ENCODE measurements around the gene RYR2.

The RYR2 gene

DNA sequence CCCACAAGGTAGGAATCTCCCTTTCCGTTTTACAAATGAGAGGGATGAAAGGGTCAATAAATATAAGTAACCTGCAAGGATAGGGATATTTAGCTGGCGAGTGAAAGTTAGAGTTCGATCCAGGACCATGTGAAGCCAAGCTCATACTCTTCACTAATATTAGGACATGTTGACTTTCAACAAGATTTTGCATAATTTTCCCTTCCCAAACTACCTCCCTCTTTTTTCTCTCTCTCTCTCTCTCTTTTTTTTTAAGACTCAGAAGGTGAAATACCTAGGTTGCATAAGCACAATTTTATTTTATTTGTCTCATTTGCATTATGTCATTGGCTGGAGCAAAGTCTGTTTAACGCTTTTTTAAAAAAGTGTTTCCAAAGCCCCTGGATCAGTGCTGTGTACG lies 29.6 kb upstream of the RYR2 start:
- H3K36me3 ChIP-seq (ENCODE audit: insufficient read depth, low read length) = no peaks in the 10 kb centered on the region
- no peak for TF ChIP-seq EZH2 (IDR thresholded peaks at IDR 0.05; ENCODE audit: borderline replicate concordance, low read length)
- TF ChIP-seq, protein P1, sequence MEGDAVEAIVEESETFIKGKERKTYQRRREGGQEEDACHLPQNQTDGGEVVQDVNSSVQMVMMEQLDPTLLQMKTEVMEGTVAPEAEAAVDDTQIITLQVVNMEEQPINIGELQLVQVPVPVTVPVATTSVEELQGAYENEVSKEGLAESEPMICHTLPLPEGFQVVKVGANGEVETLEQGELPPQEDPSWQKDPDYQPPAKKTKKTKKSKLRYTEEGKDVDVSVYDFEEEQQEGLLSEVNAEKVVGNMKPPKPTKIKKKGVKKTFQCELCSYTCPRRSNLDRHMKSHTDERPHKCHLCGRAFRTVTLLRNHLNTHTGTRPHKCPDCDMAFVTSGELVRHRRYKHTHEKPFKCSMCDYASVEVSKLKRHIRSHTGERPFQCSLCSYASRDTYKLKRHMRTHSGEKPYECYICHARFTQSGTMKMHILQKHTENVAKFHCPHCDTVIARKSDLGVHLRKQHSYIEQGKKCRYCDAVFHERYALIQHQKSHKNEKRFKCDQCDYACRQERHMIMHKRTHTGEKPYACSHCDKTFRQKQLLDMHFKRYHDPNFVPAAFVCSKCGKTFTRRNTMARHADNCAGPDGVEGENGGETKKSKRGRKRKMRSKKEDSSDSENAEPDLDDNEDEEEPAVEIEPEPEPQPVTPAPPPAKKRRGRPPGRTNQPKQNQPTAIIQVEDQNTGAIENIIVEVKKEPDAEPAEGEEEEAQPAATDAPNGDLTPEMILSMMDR (IDR thresholded peaks at IDR 0.05; ENCODE audit: low read length) = no peak
- no peak overlapping the region for H3K4me2 ChIP-seq (ENCODE audit: low read length)
- H3K27ac ChIP-seq (ENCODE audit: low read depth, low read length, poor library complexity, severe bottlenecking) = no peak overlapping the region
- no peaks in the 10 kb centered on the region for H3F3A ChIP-seq (ENCODE audit: insufficient read depth, low read length)
- no peak overlapping the region for H3K9ac ChIP-seq (ENCODE audit: low read length)
- no peaks in the 10 kb centered on the region for H4K20me1 ChIP-seq (ENCODE audit: insufficient read depth, low read length)
- no peaks in the 10 kb centered on the region for H3K4me1 ChIP-seq (ENCODE audit: insufficient read depth, low read length, severe bottlenecking)
- no peaks in the 10 kb centered on the region for H3K27me3 ChIP-seq (ENCODE audit: insufficient read depth, low read length)
- H3K79me2 ChIP-seq (ENCODE audit: insufficient read depth, low read length) = no peaks in the 10 kb centered on the region
- H3K9me3 ChIP-seq (ENCODE audit: low read length) = no peaks in the 10 kb centered on the region
- H3K4me3 ChIP-seq (ENCODE audit: low read depth, low read length, poor library complexity, severe bottlenecking) = no peak overlapping the region
- H2AFZ ChIP-seq (ENCODE audit: low read length) = no peak overlapping the region
- H3K9me2 ChIP-seq (ENCODE audit: low read depth, low read length) = no peaks in the 10 kb centered on the region

DNA sequence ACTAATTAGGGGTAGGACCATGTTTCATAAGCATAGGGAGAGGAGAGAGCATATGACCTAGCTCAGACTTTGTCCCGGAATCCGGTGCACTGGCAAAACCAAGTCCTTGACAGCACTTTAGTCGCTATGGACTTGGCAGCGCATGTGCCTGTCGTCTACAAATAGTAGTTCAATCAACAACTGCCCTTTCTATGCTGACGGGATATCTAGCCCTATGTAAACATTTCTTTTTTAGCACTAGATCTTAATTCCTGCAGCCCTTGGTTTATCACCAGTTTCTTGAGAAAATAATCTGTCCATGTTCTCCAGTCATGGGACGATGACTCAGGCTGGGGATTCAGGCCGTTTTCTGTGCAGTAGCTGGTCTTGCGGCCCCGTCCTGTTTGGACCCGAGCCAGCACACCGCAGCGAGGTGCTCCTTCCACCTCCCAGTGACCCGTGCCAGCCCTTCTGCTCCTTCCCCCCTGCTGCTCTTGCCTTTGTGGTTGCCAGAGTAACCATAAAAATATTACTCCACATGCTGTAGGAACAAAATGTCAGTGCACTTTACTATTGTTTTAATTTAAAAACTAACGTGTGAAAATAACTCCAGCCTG lies 29.1 kb upstream of the RYR2 start:
- H3K79me2 ChIP-seq (ENCODE audit: insufficient read depth, low read length) = no peaks in the 10 kb centered on the region
- H3K9me2 ChIP-seq (ENCODE audit: low read depth, low read length) = no peaks in the 10 kb centered on the region
- TF ChIP-seq, protein P1 (IDR thresholded peaks at IDR 0.05; ENCODE audit: low read length) = no peak
- no peak for TF ChIP-seq EZH2 (IDR thresholded peaks at IDR 0.05; ENCODE audit: borderline replicate concordance, low read length)
- H2AFZ ChIP-seq (ENCODE audit: low read length) = no peak overlapping the region
- H3K27ac ChIP-seq (ENCODE audit: low read depth, low read length, poor library complexity, severe bottlenecking) = no peak overlapping the region
- no peak overlapping the region for H3K9ac ChIP-seq (ENCODE audit: low read length)
- no peaks in the 10 kb centered on the region for H3K4me1 ChIP-seq (ENCODE audit: insufficient read depth, low read length, severe bottlenecking)
- H4K20me1 ChIP-seq (ENCODE audit: insufficient read depth, low read length) = no peaks in the 10 kb centered on the region
- no peak overlapping the region for H3K4me3 ChIP-seq (ENCODE audit: low read depth, low read length, poor library complexity, severe bottlenecking)
- H3K27me3 ChIP-seq (ENCODE audit: insufficient read depth, low read length) = no peaks in the 10 kb centered on the region
- H3F3A ChIP-seq (ENCODE audit: insufficient read depth, low read length) = no peaks in the 10 kb centered on the region
- H3K9me3 ChIP-seq (ENCODE audit: low read length) = no peaks in the 10 kb centered on the region
- H3K36me3 ChIP-seq (ENCODE audit: insufficient read depth, low read length) = no peaks in the 10 kb centered on the region
- no peak overlapping the region for H3K4me2 ChIP-seq (ENCODE audit: low read length)

DNA sequence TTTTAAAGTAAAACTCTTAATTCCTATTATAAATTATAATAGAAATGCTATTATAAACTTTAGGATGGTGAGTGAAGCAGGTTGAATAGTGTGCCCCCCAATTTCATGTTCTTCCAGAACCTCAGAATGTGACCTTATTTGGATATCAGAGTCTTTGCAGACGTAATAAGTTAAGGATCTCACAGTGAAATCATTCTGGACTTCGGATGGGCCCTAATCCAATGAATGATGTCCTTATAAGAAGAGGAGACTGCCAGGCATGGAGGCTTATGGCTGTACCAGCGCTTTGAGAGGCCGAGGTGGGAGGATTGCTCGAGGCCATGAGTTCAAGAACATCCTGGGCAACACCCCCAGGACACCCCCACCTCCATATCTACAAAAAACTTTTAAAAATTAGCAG lies 28.4 kb upstream of the RYR2 start:
- no peak overlapping the region for H3K9ac ChIP-seq (ENCODE audit: low read length)
- TF ChIP-seq EZH2 (IDR thresholded peaks at IDR 0.05; ENCODE audit: borderline replicate concordance, low read length) = no peak
- TF ChIP-seq, protein P1 (IDR thresholded peaks at IDR 0.05; ENCODE audit: low read length) = no peak
- H3K36me3 ChIP-seq (ENCODE audit: insufficient read depth, low read length) = no peaks in the 10 kb centered on the region
- no peaks in the 10 kb centered on the region for H3F3A ChIP-seq (ENCODE audit: insufficient read depth, low read length)
- no peaks in the 10 kb centered on the region for H3K9me2 ChIP-seq (ENCODE audit: low read depth, low read length)
- H2AFZ ChIP-seq (ENCODE audit: low read length) = no peak overlapping the region
- no peak overlapping the region for H3K4me2 ChIP-seq (ENCODE audit: low read length)
- no peak overlapping the region for H3K27ac ChIP-seq (ENCODE audit: low read depth, low read length, poor library complexity, severe bottlenecking)
- H4K20me1 ChIP-seq (ENCODE audit: insufficient read depth, low read length) = no peaks in the 10 kb centered on the region
- no peaks in the 10 kb centered on the region for H3K9me3 ChIP-seq (ENCODE audit: low read length)
- H3K27me3 ChIP-seq (ENCODE audit: insufficient read depth, low read length) = no peaks in the 10 kb centered on the region
- no peaks in the 10 kb centered on the region for H3K79me2 ChIP-seq (ENCODE audit: insufficient read depth, low read length)
- no peak overlapping the region for H3K4me3 ChIP-seq (ENCODE audit: low read depth, low read length, poor library complexity, severe bottlenecking)
- H3K4me1 ChIP-seq (ENCODE audit: insufficient read depth, low read length, severe bottlenecking) = no peaks in the 10 kb centered on the region
